K562 (cell line): ENCODE data around the gene CFAP141. TPM values are rescaled to one million over a fixed set of nuclear protein-coding genes. Genes with fewer than 3 reads are reported as not detected.

Source experiments
- ATAC-seq: fragments of 200-7000 bp; cut with Tn5 transposase; 3 replicates; pipeline ENCODE4 v1.9.1; 2020; ENCODE audit warnings: moderate library complexity
- BruUV-seq: library from RNA; stranded (reverse); fragments of 400-500 nt; replicated peaks from 2 replicates; lab custom pipeline; 2021; lab: Mats Ljungman, UMichigan
- CTCF ChIA-PET: fragments of 300-600 bp; formaldehyde crosslinking; extraction: SDS; loops from one replicate; lab custom pipeline; 2021; ENCODE audit warnings: low intra/inter-chr PET ratio; lab: Yijun Ruan, JAX
- POLR2A ChIA-PET: fragments of 300-600, 350-650 bp; sonication (Branson Sonifier 250); formaldehyde crosslinking; extraction: SDS; loops from one replicate; lab custom pipeline; 2021; ENCODE audit warnings: antibody characterized with exemption, inconsistent platforms; lab: Yijun Ruan, JAX
- DNase-seq, 4 experiments: peaks; one replicate each; pipeline versions ENCODE4 v3.0.0 to v3.0.0-alpha.2; 2011 to 2018; ENCODE audit warnings: low spot score in 3 of 4, mixed read lengths in 3 of 4; ENCODE audit errors: extremely low read depth in 1 of 4
- FAIRE-seq: peaks from 2 replicates; lab custom pipeline; 2011; peaks lifted over from hg19 to GRCh38; lab: Jason Lieb, UNC
- H2AFZ ChIP-seq: 2 replicates; pipeline ENCODE4 v1.6.0; 2011; ENCODE audit warnings: low read depth, low read length, control low read depth, inconsistent platforms
- H3K27ac ChIP-seq: fragments of 200-600 bp; 3 replicates; pipeline ENCODE4 v1.8.0; 2011; ENCODE audit warnings: low read depth, mild to moderate bottlenecking, control low read depth, inconsistent platforms, low read length, moderate library complexity, mixed read lengths; ENCODE audit errors: extremely low read depth
- H3K27me3 ChIP-seq, 2 experiments: fragments of 300-600 bp in 1 of 2; 2 replicates in 1 of 2; 3 replicates in 1 of 2; pipeline versions ENCODE4 v1.6.0 to v1.8.0; 2011; ENCODE audit warnings: inconsistent platforms in 2 of 2, low read length in 2 of 2, mild to moderate bottlenecking in 1 of 2, mixed read lengths in 1 of 2, moderate library complexity in 1 of 2; ENCODE audit not compliant: control insufficient read depth in 2 of 2, insufficient read depth in 2 of 2
- H3K36me3 ChIP-seq: fragments of 300-600 bp; 3 replicates; pipeline ENCODE4 v1.8.0; 2011; ENCODE audit warnings: mild to moderate bottlenecking, low read length, inconsistent platforms; ENCODE audit not compliant: control insufficient read depth, insufficient read depth
- H3K4me1 ChIP-seq, 2 experiments: fragments of 200-600 bp in 1 of 2; replicated peaks in 1 of 2; 2 replicates in 1 of 2; 3 replicates in 1 of 2; pipeline versions ENCODE4 v1.5.1 to v1.8.0; 2011; ENCODE audit warnings: inconsistent platforms in 2 of 2, low read length in 2 of 2, mild to moderate bottlenecking in 1 of 2, mixed read lengths in 1 of 2, moderate library complexity in 1 of 2; ENCODE audit not compliant: control insufficient read depth in 2 of 2, insufficient read depth in 2 of 2
- H3K4me2 ChIP-seq: 2 replicates; pipeline ENCODE4 v1.6.1; 2011; ENCODE audit warnings: low read length, control low read depth, inconsistent platforms, mixed read lengths; ENCODE audit not compliant: insufficient read depth
- H3K4me3 ChIP-seq: fragments of 200-600 bp; sonication (generic), shearing (Covaris generic); 2 replicates; pipeline ENCODE4 v1.5.1; 2016; ENCODE audit warnings: control low read depth, inconsistent platforms
- H3K79me2 ChIP-seq: fragments of 200-600 bp; 3 replicates; pipeline ENCODE4 v1.8.0; 2011; ENCODE audit warnings: low read length, inconsistent platforms; ENCODE audit not compliant: control insufficient read depth, insufficient read depth
- H3K9ac ChIP-seq, 2 experiments: 2 replicates each; pipeline versions ENCODE4 v1.6.0 to v1.6.1; 2011; ENCODE audit warnings: low read depth in 2 of 2, low read length in 2 of 2, control low read depth in 1 of 2, inconsistent platforms in 1 of 2, mild to moderate bottlenecking in 1 of 2, mixed read lengths in 1 of 2; ENCODE audit not compliant: insufficient read depth in 1 of 2
- H3K9me1 ChIP-seq: one replicate; pipeline ENCODE4 v1.6.0; 2011; ENCODE audit warnings: inconsistent platforms, mild to moderate bottlenecking, low read length, moderate library complexity; ENCODE audit not compliant: control insufficient read depth, insufficient read depth
- H3K9me3 ChIP-seq: replicated peaks from 2 replicates; pipeline ENCODE4 v1.5.1; 2011; ENCODE audit warnings: low read depth, low read length, inconsistent platforms; ENCODE audit not compliant: control insufficient read depth, insufficient read depth
- H4K20me1 ChIP-seq: replicated peaks from 2 replicates; pipeline ENCODE4 v1.6.1; 2011; ENCODE audit warnings: low read length, inconsistent platforms, mixed read lengths; ENCODE audit not compliant: control insufficient read depth, insufficient read depth
- ATF1 ChIP-seq, 2 experiments: fragments of 450-650 bp in 1 of 2; IDR thresholded peaks; 2 replicates each; pipeline ENCODE4 v1.6.1; 2016; ENCODE audit warnings: missing compliant biosample characterization in 1 of 2, missing genetic modification characterization in 1 of 2
- ETS2 ChIP-seq: IDR thresholded peaks from 2 replicates; pipeline ENCODE4 v1.6.1; 2016; ENCODE audit warnings: borderline replicate concordance, missing genetic modification characterization, mild to moderate bottlenecking, moderate library complexity, missing compliant biosample characterization; ENCODE audit not compliant: poor library complexity, severe bottlenecking
- NFE2L1 ChIP-seq: fragments of 450-650 bp; IDR thresholded peaks from 2 replicates; pipeline ENCODE4 v1.6.1; 2016; ENCODE audit warnings: missing genetic modification characterization, low read depth, mild to moderate bottlenecking, missing compliant biosample characterization, moderate library complexity, borderline replicate concordance
- POLR2AphosphoS5 ChIP-seq: IDR thresholded peaks from 2 replicates; pipeline ENCODE4 v1.6.1; 2011; ENCODE audit warnings: mild to moderate bottlenecking, low read depth, low read length, moderate library complexity; ENCODE audit not compliant: control insufficient read depth, insufficient read depth
- SRSF3 ChIP-seq: fragments of 200-400 bp; formaldehyde crosslinking; IDR thresholded peaks from 2 replicates; pipeline ENCODE4 v1.6.1; 2016; ENCODE audit warnings: mild to moderate bottlenecking, low read length, moderate library complexity; ENCODE audit not compliant: insufficient read depth
- WGBS: fragments of 100-300 bp; shearing (Covaris generic); methylation state at CpG from one replicate; pipeline ENCODE4 v1.1.6; 2016; ENCODE audit warnings: low coverage, mixed read lengths; ENCODE audit not compliant: insufficient coverage; ENCODE audit errors: missing lambda C conversion rate; 5-methylcytosine and 5-hydroxymethylcytosine counted together
- in situ Hi-C: fragments of 300-500 bp; cut with MboI; formaldehyde crosslinking; loops from 4 replicates; pipeline ENCODE4 v1.15.0; 2018; ENCODE audit warnings: inconsistent platforms, mixed read lengths
- intact Hi-C: fragments of 100-400 bp; cut with micrococcal nuclease; formaldehyde crosslinking; loops from 2 replicates; pipeline ENCODE4 v1.14.2; 2022
- polyA plus RNA-seq, 8 experiments: library from polyadenylated mRNA; depleted of rRNA in 4 of 8; stranded (reverse) in 5 of 8; unstranded in 3 of 8; fragments of >200 nt; fragmentation: Nextera tagmentation in 2 of 8; fragmentation: Illumina TruSeq in 1 of 8; extraction: Ambion mirVana in 2 of 8; extraction: Trizol in 1 of 8; gene quantifications; 2 replicates each; pipeline versions ENCODE4 v1.2.1 to v1.2.3, GENCODE V29; 2011 to 2014; ENCODE audit warnings: inconsistent platforms in 1 of 8, missing spikeins in 1 of 8
- total RNA-seq, 7 experiments: library from RNA; depleted of rRNA in 6 of 7; stranded (reverse); fragments of >200 nt in 6 of 7; fragmentation: Illumina TruSeq in 2 of 7; extraction: Trizol in 2 of 7; gene quantifications; 2 replicates each; pipeline versions ENCODE4 v1.2.1 to v1.2.3, GENCODE V29; 2011 to 2021; ENCODE audit warnings: low replicate concordance in 1 of 7
- TF ChIP-seq, protein P1 (sequence below): fragments of 450-650 bp; IDR thresholded peaks from 2 replicates; pipeline ENCODE4 v1.6.1; 2016

The CFAP141 gene
- total and polyA plus RNA-seq, 9 of the 15 experiments (the other 6 are each of a cell fraction or from before 2014, with no cell fraction given): not detected

DNA sequence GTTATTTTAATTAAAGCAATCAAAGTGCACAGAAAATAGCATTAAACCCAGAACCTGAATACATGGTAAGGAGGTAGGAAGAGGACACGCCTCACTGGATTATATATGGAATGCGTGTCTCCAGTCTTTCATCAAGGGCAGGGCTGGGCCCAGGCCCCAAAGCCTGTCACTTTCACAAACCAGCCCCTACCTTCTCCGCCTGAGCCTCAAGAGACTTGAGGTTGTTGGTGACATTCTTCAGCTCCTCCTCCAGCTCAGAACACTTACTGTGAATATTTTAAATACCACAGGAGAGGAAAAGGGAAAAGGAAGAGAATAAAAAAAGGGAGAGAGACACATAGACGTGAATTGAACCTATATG is 34.9 kb downstream of the CFAP141 start:
- intact Hi-C loops: no loop called here
- Histone ChIP-seq H4K20me1 (0 out of 2 replicates have a peak, but pooled peaks cover 3% of the 10 kb centered on the region), H3K4me1 (no peaks in the 10 kb centered on the region), H3K9ac (no peak overlapping the region), H3K9me1 (no peaks in the 10 kb centered on the region), H3K27ac (no peak overlapping the region), H3K9me3 (no peaks in the 10 kb centered on the region), H3K27me3 (no peaks in the 10 kb centered on the region), H3K4me3 (no peak overlapping the region), H2AFZ (no peak overlapping the region), H3K4me2 (no peak overlapping the region), H3K79me2 (peaks cover 32% of the 10 kb centered on the region), H3K36me3 (peaks cover 93% of the 10 kb centered on the region)
- CTCF ChIA-PET: no interaction called here
- in situ Hi-C loops: no loop called here
- POLR2A ChIA-PET: interaction anchor here (0.6 to 1.4 kb wide), 5 partner anchors 8 to 181 kb away, joined by 3 to 4 read pairs (median 3); partner anchors contain the start of gene RPS27
- DNase-seq (no peak), FAIRE-seq (peak; percentile 6), ATAC-seq (no peak)
- TF ChIP-seq, protein P1, sequence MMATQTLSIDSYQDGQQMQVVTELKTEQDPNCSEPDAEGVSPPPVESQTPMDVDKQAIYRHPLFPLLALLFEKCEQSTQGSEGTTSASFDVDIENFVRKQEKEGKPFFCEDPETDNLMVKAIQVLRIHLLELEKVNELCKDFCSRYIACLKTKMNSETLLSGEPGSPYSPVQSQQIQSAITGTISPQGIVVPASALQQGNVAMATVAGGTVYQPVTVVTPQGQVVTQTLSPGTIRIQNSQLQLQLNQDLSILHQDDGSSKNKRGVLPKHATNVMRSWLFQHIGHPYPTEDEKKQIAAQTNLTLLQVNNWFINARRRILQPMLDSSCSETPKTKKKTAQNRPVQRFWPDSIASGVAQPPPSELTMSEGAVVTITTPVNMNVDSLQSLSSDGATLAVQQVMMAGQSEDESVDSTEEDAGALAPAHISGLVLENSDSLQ: no peak
- TF ChIP-seq ETS2 (tag): no peak
- TF ChIP-seq ATF1 (CRISPR knock-in tag; IDR thresholded peaks at IDR 0.05): no peak
- no peak for TF ChIP-seq ATF1 (tag; IDR thresholded peaks at IDR 0.05)
- TF ChIP-seq SRSF3: no peak
- TF ChIP-seq POLR2AphosphoS5: peak; percentile 18; the same call in 1 of the 2 replicates
- no peak for TF ChIP-seq NFE2L1 (tag)
- WGBS: 95% methylated on average over 4 of the region's 4 CpGs
- BruUV-seq: no TSS peak
